ENCODE data around the gene OR4D2.

Gene OR4D2

DNA sequence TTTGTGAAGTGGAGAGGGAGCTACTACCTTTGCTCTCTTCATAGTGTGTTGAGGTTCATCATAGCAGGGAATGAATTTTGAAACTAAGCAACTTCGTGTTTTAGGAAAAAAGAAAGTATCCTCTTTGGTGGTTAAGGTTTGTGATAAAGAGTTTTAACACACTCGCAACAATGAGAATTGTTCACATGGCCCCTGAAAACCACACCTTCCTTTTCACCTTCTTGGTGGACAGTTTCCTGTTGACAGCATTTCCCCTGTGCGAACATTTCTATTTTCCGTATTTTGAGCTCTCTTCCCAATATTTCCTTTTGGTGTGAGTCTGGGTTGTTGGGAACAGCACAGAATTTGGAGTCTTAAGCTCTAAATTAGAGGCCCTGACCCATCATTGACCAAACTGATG lies 3.8 kb downstream of the OR4D2 start:
- TF ChIP-seq, protein P1, sequence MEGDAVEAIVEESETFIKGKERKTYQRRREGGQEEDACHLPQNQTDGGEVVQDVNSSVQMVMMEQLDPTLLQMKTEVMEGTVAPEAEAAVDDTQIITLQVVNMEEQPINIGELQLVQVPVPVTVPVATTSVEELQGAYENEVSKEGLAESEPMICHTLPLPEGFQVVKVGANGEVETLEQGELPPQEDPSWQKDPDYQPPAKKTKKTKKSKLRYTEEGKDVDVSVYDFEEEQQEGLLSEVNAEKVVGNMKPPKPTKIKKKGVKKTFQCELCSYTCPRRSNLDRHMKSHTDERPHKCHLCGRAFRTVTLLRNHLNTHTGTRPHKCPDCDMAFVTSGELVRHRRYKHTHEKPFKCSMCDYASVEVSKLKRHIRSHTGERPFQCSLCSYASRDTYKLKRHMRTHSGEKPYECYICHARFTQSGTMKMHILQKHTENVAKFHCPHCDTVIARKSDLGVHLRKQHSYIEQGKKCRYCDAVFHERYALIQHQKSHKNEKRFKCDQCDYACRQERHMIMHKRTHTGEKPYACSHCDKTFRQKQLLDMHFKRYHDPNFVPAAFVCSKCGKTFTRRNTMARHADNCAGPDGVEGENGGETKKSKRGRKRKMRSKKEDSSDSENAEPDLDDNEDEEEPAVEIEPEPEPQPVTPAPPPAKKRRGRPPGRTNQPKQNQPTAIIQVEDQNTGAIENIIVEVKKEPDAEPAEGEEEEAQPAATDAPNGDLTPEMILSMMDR (IDR thresholded peaks at IDR 0.05; ENCODE audit: insufficient read depth, low read depth, low read length, missing control alignments), result no peak
- H3K4me3 ChIP-seq (ENCODE audit: low read length), result no peak overlapping the region
- DNase-seq (ENCODE audit: low read depth), result no peak

DNA sequence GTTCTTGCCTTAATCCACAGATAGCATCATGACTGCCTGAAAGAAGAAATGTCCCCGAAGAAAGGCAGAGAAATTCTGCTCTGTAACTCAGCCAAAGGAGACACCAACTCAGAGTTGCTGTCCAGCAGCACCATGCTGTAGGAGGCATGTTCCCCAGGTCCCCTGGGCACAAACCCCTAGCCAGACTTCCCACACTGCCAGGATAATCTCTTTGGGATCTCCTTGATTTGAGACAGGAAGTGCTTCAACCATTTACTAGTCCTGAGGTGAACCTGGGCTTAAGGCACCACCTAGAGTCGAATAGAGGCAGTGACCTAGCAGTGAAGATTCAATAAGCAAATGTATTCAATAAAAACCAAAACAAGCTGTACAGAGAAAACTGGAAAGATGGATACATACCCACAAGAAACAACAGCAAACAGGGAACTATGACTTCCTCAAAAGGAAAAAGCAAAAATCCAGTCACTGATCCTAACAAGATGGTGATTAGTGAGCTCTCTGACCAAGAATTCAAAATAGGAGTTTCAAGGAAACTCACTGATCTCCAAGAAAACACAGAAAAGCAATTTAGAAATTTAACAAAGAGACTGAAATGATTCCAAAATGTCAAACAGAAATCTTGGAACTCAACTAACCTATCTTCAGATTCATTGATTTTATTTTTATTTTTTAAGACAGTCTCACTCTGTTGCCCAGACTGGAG lies 5.7 kb downstream of the OR4D2 start:
- DNase-seq (ENCODE audit: low read depth), result peak; percentile 66
- no peak overlapping the region for H3K4me3 ChIP-seq (ENCODE audit: low read length)
- TF ChIP-seq, protein P1 (IDR thresholded peaks at IDR 0.05; ENCODE audit: insufficient read depth, low read depth, low read length, missing control alignments), result peak; percentile 74

DNA sequence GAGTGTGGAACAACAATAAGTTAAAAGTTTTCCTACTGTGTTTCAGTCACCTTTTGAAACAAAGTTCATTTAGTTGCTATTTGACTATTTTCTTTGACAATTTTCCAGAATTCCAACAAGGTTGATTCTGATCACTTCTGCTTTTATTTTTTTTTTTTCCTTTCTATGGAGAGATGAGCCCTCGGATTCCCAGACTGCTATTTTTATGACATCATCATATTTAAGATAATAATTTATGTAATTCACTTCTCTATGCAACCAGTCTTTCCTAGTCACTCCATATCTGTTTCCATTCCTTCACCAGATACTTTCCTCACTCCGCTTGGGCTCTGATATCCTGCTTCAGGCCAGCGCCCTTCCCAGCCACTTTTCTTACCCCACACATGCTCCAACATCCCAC lies 8.1 kb downstream of the OR4D2 start:
- H3K4me3 ChIP-seq (ENCODE audit: low read length), result no peak overlapping the region
- TF ChIP-seq, protein P1 (IDR thresholded peaks at IDR 0.05; ENCODE audit: insufficient read depth, low read depth, low read length, missing control alignments), result no peak
- no peak for DNase-seq (ENCODE audit: low read depth)

DNA sequence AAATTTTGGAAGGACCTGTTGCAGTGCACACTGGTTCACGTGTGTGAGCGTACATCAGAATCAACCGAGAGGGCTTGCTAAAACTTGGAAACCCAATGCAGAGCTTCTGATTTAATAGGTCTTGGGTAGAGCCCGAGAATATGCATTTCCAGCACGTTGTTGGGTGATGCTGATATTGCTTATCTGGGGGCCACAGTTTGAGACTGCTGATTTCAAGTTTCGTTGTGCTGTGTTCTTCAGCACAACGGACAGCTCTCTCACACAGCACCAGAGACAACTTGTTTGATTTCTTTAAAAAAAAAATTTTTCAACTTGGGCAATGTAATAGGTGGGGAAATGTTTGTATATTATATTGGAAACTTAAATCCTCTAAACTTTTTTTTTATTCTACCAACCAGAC lies 9.4 kb downstream of the OR4D2 start:
- TF ChIP-seq, protein P1 (IDR thresholded peaks at IDR 0.05; ENCODE audit: insufficient read depth, low read depth, low read length, missing control alignments), result no peak
- DNase-seq (ENCODE audit: low read depth), result peak; percentile 33
- H3K4me3 ChIP-seq (ENCODE audit: low read length), result no peak overlapping the region

DNA sequence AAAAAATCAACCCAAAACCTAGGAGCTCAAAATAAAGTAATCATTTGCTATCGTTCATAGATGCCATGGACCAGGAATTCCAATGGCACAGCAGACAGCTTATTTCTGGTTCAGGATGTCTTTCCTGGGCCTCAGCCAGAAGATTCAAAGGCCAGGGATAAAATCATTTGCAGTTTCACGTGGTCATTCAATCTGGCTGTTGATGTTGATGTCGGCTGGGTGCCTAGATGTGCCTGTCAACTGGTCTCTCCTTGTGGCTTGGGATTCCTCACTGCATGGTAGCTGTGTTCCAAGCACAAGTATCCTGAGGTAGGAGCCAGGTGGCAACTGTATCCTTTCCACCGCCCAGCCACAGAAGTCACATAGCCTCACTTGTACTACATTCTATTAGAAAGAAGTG lies 15.0 kb downstream of the OR4D2 start:
- no peak for DNase-seq (ENCODE audit: low read depth)
- TF ChIP-seq, protein P1 (IDR thresholded peaks at IDR 0.05; ENCODE audit: insufficient read depth, low read depth, low read length, missing control alignments), result no peak
- no peak overlapping the region for H3K4me3 ChIP-seq (ENCODE audit: low read length)

DNA sequence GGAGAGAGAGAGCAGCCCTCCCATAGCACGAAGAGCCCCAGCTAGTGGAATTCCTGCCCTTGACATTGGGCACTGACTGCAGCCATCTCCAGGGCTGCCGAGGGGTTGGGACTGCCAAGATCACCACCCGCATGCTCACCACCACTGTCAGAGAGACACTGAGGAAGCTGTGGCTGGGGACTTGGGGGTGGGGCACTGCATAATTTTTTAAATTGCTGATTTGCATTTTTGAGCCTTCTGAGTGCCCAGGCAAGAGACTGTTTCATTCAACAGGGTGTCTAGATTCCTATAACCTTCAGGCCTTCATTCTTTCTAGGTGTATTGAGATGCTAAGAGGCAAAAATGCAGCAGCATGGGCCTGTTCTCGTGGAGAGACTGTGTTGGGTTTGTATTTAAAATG lies 16.7 kb downstream of the OR4D2 start:
- TF ChIP-seq, protein P1 (IDR thresholded peaks at IDR 0.05; ENCODE audit: insufficient read depth, low read depth, low read length, missing control alignments), result no peak
- DNase-seq (ENCODE audit: low read depth), result no peak
- H3K4me3 ChIP-seq (ENCODE audit: low read length), result no peak overlapping the region

All from epithelial cell of esophagus (primary cell).